Ovary (tissue), 9 donors: ENCODE data around the gene SCAPER. TPM values are rescaled to one million over a fixed set of nuclear protein-coding genes. Genes with fewer than 3 reads are reported as not detected.

Source experiments
- DNase-seq, 5 donors: peaks; one replicate each; pipeline ENCODE4 v3.0.0-alpha.2; 2019 to 2020
- H3K27ac ChIP-seq, 2 donors: fragments of 200-600 bp; one replicate each; pipeline versions ENCODE4 v1.5.1 to v1.8.0; 2019 to 2022
- H3K27me3 ChIP-seq: fragments of 200-600 bp; one replicate; pipeline ENCODE4 v1.8.0; 2022
- H3K36me3 ChIP-seq: fragments of 200-600 bp; sonication (generic); one replicate; pipeline ENCODE4 v1.5.1; 2019
- H3K4me1 ChIP-seq: one replicate; pipeline ENCODE4 v1.8.1; 2013; ENCODE audit warnings: mild to moderate bottlenecking, moderate library complexity; ENCODE audit not compliant: insufficient read depth
- H3K4me3 ChIP-seq: fragments of 200-600 bp; sonication (generic); one replicate; pipeline ENCODE4 v1.5.1; 2017
- H3K9me3 ChIP-seq, 2 donors: fragments of 200-600 bp in 1 of 2; sonication (generic) in 1 of 2; one replicate each; pipeline versions ENCODE4 v1.5.1 to v1.8.1; 2013 to 2019; ENCODE audit warnings: mild to moderate bottlenecking in 1 of 2, moderate library complexity in 1 of 2
- EP300 ChIP-seq: sonication (generic); formaldehyde crosslinking; IDR thresholded peaks from one replicate; pipeline ENCODE4 v1.6.1; 2017; ENCODE audit warnings: antibody characterized with exemption
- POLR2A ChIP-seq: fragments of 450-650 bp; IDR thresholded peaks from one replicate; pipeline ENCODE4 v1.6.1; 2017; ENCODE audit warnings: antibody characterized with exemption, mild to moderate bottlenecking, moderate library complexity
- WGBS, 3 donors: extraction: QIAGEN DNeasy Blood & Tissue Kit in 1 of 3; methylation state at CpG; one replicate each; pipeline versions ENCODE4 v1.1.5 to v1.1.7; 2013 to 2017; 5-methylcytosine and 5-hydroxymethylcytosine counted together
- intact Hi-C, 4 donors: fragments of 100-400 bp; cut with DNase I; formaldehyde crosslinking; loops; one replicate each; pipeline versions ENCODE4 v1.11.0 to v1.15.1; 2022 to 2023
- polyA plus RNA-seq, 2 donors: library from polyadenylated mRNA; stranded (reverse); fragments of 200-250 nt in 1 of 2; fragments of 350-450 nt in 1 of 2; fragmentation: Illumina TruSeq in 1 of 2; extraction: RNeasy Lipid Tissue Mini Kit (QIAGEN cat#74804) in 1 of 2; gene quantifications; one replicate each; pipeline ENCODE4 v1.2.3, GENCODE V29; 2013 to 2014
- total RNA-seq, 7 donors: library from RNA; depleted of rRNA in 2 of 7; stranded (reverse); fragments of >200 nt in 2 of 7; fragmentation: NEBNext Ultra II Directional in 3 of 7; extraction: Animal tissue kit (Norgen Biotek cat#: 25700) in 3 of 7; gene quantifications; one replicate each; pipeline versions ENCODE4 v1.1.0 to v1.2.4, GENCODE V29; 2016 to 2023
- TF ChIP-seq, protein P1 (sequence below), 3 donors: fragments of 450-650 bp in 2 of 3; fragments of 200-600 bp in 1 of 3; IDR thresholded peaks; one replicate each; pipeline versions ENCODE4 v1.5.1 to v1.8.0; 2016 to 2022; ENCODE audit warnings: antibody characterized with exemption in 3 of 3, mild to moderate bottlenecking in 1 of 3
- donor health status: DM: no; HTN: no; CAD: no; lungs with moderate emphysema.
- donor health status: DM: no; HTN: no; CAD: no.
- donor health status: Bipolar disorder and iron deficiency.
- donor health status: DM: yes; HTN: yes; CAD: no.
- donor health status: DM: no; HTN: no; CAD: no.
- donor health status: DM: yes; HTN: yes; CAD: no.

Gene SCAPER
- total and polyA plus RNA-seq, 9 donors: 13.7 to 45.8 (median 27.9) TPM

DNA sequence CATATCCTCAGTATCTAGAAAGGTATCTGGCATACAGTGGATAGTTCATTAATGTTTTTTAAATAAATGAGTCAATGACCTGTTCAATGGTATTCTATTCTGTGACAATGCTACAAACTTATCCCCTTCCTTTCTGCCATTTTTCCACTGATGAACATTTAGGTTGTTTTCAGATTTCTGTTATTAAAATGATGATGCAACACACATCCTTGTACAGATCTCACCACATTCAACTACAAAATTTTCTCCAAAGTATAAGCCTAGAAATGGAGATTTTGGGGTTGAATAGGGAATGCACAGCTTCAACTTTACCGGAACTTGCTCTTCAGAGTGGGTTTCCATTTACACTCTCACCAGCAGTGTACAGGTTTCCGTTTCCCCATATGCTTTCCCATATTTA, 358.3 kb downstream of the SCAPER start:
- H3K27me3 ChIP-seq: no peaks in the 10 kb centered on the region
- no peak overlapping the region for H3K27ac ChIP-seq
- H3K4me1 ChIP-seq: no peaks in the 10 kb centered on the region
- no peaks in the 10 kb centered on the region for H3K9me3 ChIP-seq
- TF ChIP-seq, protein P1, sequence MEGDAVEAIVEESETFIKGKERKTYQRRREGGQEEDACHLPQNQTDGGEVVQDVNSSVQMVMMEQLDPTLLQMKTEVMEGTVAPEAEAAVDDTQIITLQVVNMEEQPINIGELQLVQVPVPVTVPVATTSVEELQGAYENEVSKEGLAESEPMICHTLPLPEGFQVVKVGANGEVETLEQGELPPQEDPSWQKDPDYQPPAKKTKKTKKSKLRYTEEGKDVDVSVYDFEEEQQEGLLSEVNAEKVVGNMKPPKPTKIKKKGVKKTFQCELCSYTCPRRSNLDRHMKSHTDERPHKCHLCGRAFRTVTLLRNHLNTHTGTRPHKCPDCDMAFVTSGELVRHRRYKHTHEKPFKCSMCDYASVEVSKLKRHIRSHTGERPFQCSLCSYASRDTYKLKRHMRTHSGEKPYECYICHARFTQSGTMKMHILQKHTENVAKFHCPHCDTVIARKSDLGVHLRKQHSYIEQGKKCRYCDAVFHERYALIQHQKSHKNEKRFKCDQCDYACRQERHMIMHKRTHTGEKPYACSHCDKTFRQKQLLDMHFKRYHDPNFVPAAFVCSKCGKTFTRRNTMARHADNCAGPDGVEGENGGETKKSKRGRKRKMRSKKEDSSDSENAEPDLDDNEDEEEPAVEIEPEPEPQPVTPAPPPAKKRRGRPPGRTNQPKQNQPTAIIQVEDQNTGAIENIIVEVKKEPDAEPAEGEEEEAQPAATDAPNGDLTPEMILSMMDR (IDR thresholded peaks at IDR 0.05): no peak
- TF ChIP-seq EP300: no peak
- no peak overlapping the region for H3K4me3 ChIP-seq
- no peaks in the 10 kb centered on the region for H3K36me3 ChIP-seq
- intact Hi-C loops: no loop called here
- DNase-seq: no peak
- WGBS, 3 donors: 93 to 97% (median 94%) methylated on average over 2 of the region's 2 CpGs

DNA sequence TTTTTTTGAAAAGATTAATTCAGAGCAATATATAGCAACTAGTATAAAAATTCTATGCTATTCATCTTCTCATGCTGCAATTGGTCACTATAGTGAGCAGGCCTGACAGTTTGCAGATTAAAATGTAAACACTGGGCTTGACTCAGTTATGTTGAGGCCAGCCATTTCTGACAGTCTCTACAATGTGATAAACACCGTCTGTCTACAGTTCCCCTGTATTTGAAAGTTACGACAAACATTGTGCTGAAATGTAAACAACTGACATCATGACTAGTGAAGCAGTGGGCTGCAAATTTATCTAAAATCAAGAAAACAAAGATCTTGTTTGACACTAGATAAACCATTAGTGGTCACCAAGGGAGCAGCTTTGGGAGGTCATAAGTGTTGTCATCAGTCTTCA, 371.1 kb downstream of the SCAPER start:
- no peaks in the 10 kb centered on the region for H3K36me3 ChIP-seq
- H3K4me1 ChIP-seq: no peaks in the 10 kb centered on the region
- no peak overlapping the region for H3K4me3 ChIP-seq
- H3K27ac ChIP-seq: no peak overlapping the region
- no peak for TF ChIP-seq EP300
- no peak for TF ChIP-seq POLR2A
- TF ChIP-seq, protein P1 (IDR thresholded peaks at IDR 0.05): no peak
- intact Hi-C loops: no loop called here
- no peak for DNase-seq
- H3K9me3 ChIP-seq: no peaks in the 10 kb centered on the region
- 30 to 64% (median 48%) methylated on average over 2 of the region's 2 CpGs for WGBS, 3 donors
- H3K27me3 ChIP-seq: no peaks in the 10 kb centered on the region

DNA sequence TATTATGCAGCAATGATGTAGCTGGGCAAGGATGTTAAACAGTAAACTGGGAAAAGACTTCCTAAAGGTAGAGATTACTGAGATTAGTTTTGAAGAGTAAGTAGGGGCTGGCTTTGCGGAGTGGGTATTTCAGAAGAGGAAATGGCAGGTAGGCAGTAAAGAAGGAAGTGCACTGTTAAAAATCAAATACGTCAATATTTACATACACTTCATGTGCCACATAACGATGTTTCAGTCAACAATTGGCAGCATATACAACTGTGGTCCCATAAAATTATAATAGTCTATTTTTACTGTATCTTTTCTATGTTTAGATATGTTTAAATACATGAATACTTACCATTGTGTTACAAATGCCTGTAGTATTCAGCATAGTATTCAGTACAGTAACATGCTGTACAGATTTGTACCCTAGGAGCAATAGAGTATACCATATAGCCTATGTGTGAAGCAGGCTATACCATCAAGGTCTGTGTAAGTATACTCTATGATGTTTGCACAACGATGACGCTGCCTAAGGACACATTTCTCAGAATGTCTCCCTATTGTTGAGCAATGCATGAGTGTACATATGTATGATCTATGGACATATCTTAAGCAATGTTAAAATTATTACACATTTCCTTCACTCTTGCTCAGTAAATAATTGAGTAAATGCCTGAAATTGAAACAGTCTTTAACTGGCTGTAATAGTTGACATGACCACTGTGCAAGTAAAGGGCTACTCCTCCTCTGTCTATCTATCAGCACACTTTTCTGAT, 371.9 kb downstream of the SCAPER start:
- 95 to 97% (median 96%) methylated on average over 5 of the region's 5 CpGs for WGBS, 3 donors
- no peaks in the 10 kb centered on the region for H3K4me1 ChIP-seq
- TF ChIP-seq EP300 (no peak), POLR2A (no peak)
- TF ChIP-seq, protein P1 (IDR thresholded peaks at IDR 0.05): no peak
- no peak for DNase-seq
- no peaks in the 10 kb centered on the region for H3K27me3 ChIP-seq
- no peak overlapping the region for H3K27ac ChIP-seq
- H3K9me3 ChIP-seq: no peaks in the 10 kb centered on the region
- H3K4me3 ChIP-seq: no peak overlapping the region
- no peaks in the 10 kb centered on the region for H3K36me3 ChIP-seq
- intact Hi-C loops: no loop called here

DNA sequence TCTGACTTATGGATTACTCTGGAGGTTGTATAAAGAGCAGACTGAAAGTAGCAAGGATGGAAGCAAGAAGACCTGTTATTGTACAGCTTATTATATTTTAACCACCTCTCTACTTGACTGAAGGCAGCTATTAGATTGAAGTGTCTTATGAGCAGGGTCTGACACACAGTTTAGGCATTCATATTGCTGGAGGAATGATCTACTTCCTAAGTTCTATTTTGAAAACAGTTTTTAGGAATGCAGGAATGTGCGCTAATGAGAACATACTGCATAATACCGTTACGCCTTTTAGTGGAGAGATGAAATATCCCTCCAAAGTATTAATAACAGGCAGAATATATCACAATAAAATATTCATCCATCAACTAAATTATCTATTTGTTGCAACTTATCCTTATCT, 375.2 kb downstream of the SCAPER start:
- WGBS, 3 donors: 83 to 88% (median 88%) methylated on average over 3 of the region's 3 CpGs
- Histone ChIP-seq H3K4me3 (no peak overlapping the region), H3K27me3 (no peaks in the 10 kb centered on the region), H3K36me3 (no peaks in the 10 kb centered on the region), H3K9me3 (no peaks in the 10 kb centered on the region), H3K4me1 (no peaks in the 10 kb centered on the region), H3K27ac (no peak overlapping the region)
- intact Hi-C loops: no loop called here
- no peak for DNase-seq
- no peak for TF ChIP-seq EP300
- no peak for TF ChIP-seq POLR2A
- TF ChIP-seq, protein P1 (IDR thresholded peaks at IDR 0.05): no peak
